Liver (tissue), 9 donors: ENCODE data around the gene DDX31. TPM values are rescaled to one million over a fixed set of nuclear protein-coding genes. Genes with fewer than 3 reads are reported as not detected.

Experiments used
- DNase-seq: peaks from one replicate; pipeline ENCODE4 v3.0.0-alpha.2; 2017; ENCODE audit warnings: low spot score
- H3K27ac ChIP-seq, 2 donors: one replicate each; pipeline ENCODE4 v1.7.0; 2013; ENCODE audit warnings: inconsistent platforms in 2 of 2, low read length in 2 of 2, control low read depth in 1 of 2, low read depth in 1 of 2, mild to moderate bottlenecking in 1 of 2
- H3K27me3 ChIP-seq, 4 donors: one replicate each; pipeline versions ENCODE4 v1.6.1 to v1.7.0; 2013; ENCODE audit warnings: low read length in 3 of 4, inconsistent platforms in 1 of 4, mild to moderate bottlenecking in 1 of 4, moderate library complexity in 1 of 4; ENCODE audit not compliant: control insufficient read depth in 4 of 4, insufficient read depth in 4 of 4
- H3K36me3 ChIP-seq, 4 donors: one replicate each; pipeline versions ENCODE4 v1.6.1 to v1.7.0; 2013; ENCODE audit warnings: low read length in 3 of 4, mild to moderate bottlenecking in 3 of 4, low read depth in 1 of 4, moderate library complexity in 1 of 4; ENCODE audit not compliant: control insufficient read depth in 4 of 4, insufficient read depth in 3 of 4
- H3K4me1 ChIP-seq, 4 donors: one replicate each; pipeline versions ENCODE4 v1.6.1 to v1.7.0; 2013; ENCODE audit warnings: low read length in 3 of 4, mild to moderate bottlenecking in 3 of 4, moderate library complexity in 1 of 4; ENCODE audit not compliant: control insufficient read depth in 4 of 4, insufficient read depth in 4 of 4
- H3K4me3 ChIP-seq, 3 donors: one replicate each; pipeline versions ENCODE4 v1.6.1 to v1.7.0; 2013; ENCODE audit warnings: low read length in 3 of 3, control low read depth in 1 of 3, low read depth in 1 of 3, mild to moderate bottlenecking in 1 of 3
- H3K9ac ChIP-seq, 2 donors: one replicate each; pipeline ENCODE4 v1.7.0; 2013; ENCODE audit warnings: low read length in 2 of 2, mild to moderate bottlenecking in 2 of 2, moderate library complexity in 2 of 2, control low read depth in 1 of 2, low read depth in 1 of 2
- H3K9me3 ChIP-seq, 4 donors: one replicate each; pipeline versions ENCODE4 v1.6.1 to v1.7.0; 2013; ENCODE audit warnings: low read length in 3 of 4; ENCODE audit not compliant: control insufficient read depth in 4 of 4
- ATF3 ChIP-seq: IDR thresholded peaks from 2 replicates; pipeline ENCODE4 v1.6.1; 2016; ENCODE audit warnings: antibody characterized with exemption
- CTCF ChIP-seq: fragments of 150-350 bp; IDR thresholded peaks from 2 replicates; pipeline ENCODE4 v1.5.1; 2017; ENCODE audit warnings: improper control_type of control experiment, low read depth, low read length; ENCODE audit not compliant: missing input control
- EGR1 ChIP-seq, 2 donors: IDR thresholded peaks; 2 replicates each; pipeline ENCODE4 v1.6.1; 2016 to 2018; ENCODE audit warnings: antibody characterized with exemption in 2 of 2, low read depth in 2 of 2
- FOXA1 ChIP-seq: IDR thresholded peaks from 2 replicates; pipeline ENCODE4 v1.6.1; 2016; ENCODE audit warnings: antibody characterized with exemption
- FOXA2 ChIP-seq: IDR thresholded peaks from 2 replicates; pipeline ENCODE4 v1.6.1; 2016; ENCODE audit warnings: antibody characterized with exemption
- GABPA ChIP-seq, 2 donors: IDR thresholded peaks in 1 of 2; conservative IDR thresholded peaks in 1 of 2; 2 replicates each; pipeline ENCODE4 v1.6.1; 2016; ENCODE audit warnings: antibody characterized with exemption in 2 of 2, mild to moderate bottlenecking in 1 of 2, moderate library complexity in 1 of 2
- HNF4A ChIP-seq, 2 donors: conservative IDR thresholded peaks; 2 replicates each; pipeline ENCODE4 v1.6.1; 2016; ENCODE audit warnings: antibody characterized with exemption in 2 of 2, mild to moderate bottlenecking in 2 of 2
- HNF4G ChIP-seq: IDR thresholded peaks from 2 replicates; pipeline ENCODE4 v1.6.1; 2016; ENCODE audit warnings: antibody characterized with exemption
- JUND ChIP-seq, 2 donors: IDR thresholded peaks; 2 replicates each; pipeline ENCODE4 v1.6.1; 2016; ENCODE audit warnings: antibody characterized with exemption in 2 of 2
- NR2F2 ChIP-seq: IDR thresholded peaks from 2 replicates; pipeline ENCODE4 v1.6.1; 2016; ENCODE audit warnings: antibody characterized with exemption
- RAD21 ChIP-seq, 2 donors: IDR thresholded peaks; 2 replicates each; pipeline ENCODE4 v1.6.1; 2016; ENCODE audit warnings: antibody characterized with exemption in 2 of 2, mild to moderate bottlenecking in 2 of 2
- REST ChIP-seq: IDR thresholded peaks from 2 replicates; pipeline ENCODE4 v1.6.1; 2016; ENCODE audit warnings: antibody characterized with exemption, mild to moderate bottlenecking
- RXRA ChIP-seq, 2 donors: IDR thresholded peaks; 2 replicates each; pipeline ENCODE4 v1.6.1; 2017 to 2018; ENCODE audit warnings: antibody characterized with exemption in 2 of 2, mild to moderate bottlenecking in 1 of 2
- TAF1 ChIP-seq: conservative IDR thresholded peaks from 2 replicates; pipeline ENCODE4 v1.6.1; 2016; ENCODE audit warnings: antibody characterized with exemption, mild to moderate bottlenecking
- YY1 ChIP-seq: IDR thresholded peaks from 2 replicates; pipeline ENCODE4 v1.6.1; 2016; ENCODE audit warnings: antibody characterized with exemption, mild to moderate bottlenecking
- ZBTB33 ChIP-seq: IDR thresholded peaks from 2 replicates; pipeline ENCODE4 v1.6.1; 2016; ENCODE audit warnings: antibody characterized with exemption
- WGBS: extraction: QIAGEN DNeasy Blood & Tissue Kit; methylation state at CpG from one replicate; pipeline ENCODE4 v1.1.7; 2013; 5-methylcytosine and 5-hydroxymethylcytosine counted together
- polyA plus RNA-seq, 2 donors: library from polyadenylated mRNA; stranded (reverse) in 1 of 2; unstranded in 1 of 2; fragments of 200-250 nt in 1 of 2; fragments of >200 nt in 1 of 2; fragmentation: Nextera tagmentation in 1 of 2; extraction: Ambion mirVana in 1 of 2; gene quantifications; one replicate each; pipeline versions ENCODE4 v1.2.1 to v1.2.3, GENCODE V29; 2013 to 2015
- total RNA-seq, 2 donors: library from RNA; depleted of rRNA; stranded (reverse); fragments of >200 nt; gene quantifications; one replicate each; pipeline ENCODE4 v1.2.3, GENCODE V29; 2014
- donor health status: healthy.
- donor health status: healthy.
- donor health status: healthy.
- donor health status: healthy.
- donor health status: healthy.

DDX31 gene
- total and polyA plus RNA-seq, 4 donors, result 2.5 to 9.6 (median 4.5) TPM

GRCh38 chr9:132648685-132649084, 21.1 kb downstream of the DDX31 start:
- peaks cover 15 to 75% (median 47%) of the 10 kb centered on the region in 4 donors for H3K36me3 ChIP-seq
- no peak for TF ChIP-seq NR2F2
- no peak for TF ChIP-seq FOXA2
- no peak for TF ChIP-seq YY1
- no peak for TF ChIP-seq TAF1
- no peak for TF ChIP-seq JUND (IDR thresholded peaks at IDR 0.05)
- TF ChIP-seq CTCF, result no peak
- no peak for TF ChIP-seq ATF3
- no peak for TF ChIP-seq RXRA (IDR thresholded peaks at IDR 0.05)
- TF ChIP-seq FOXA1, result no peak
- TF ChIP-seq EGR1 (IDR thresholded peaks at IDR 0.05; ENCODE audit: low read depth in 2 of 2), result no peak
- no peak for TF ChIP-seq HNF4G
- H3K27ac ChIP-seq, result no peak overlapping the region
- H3K27me3 ChIP-seq, result no peaks in the 10 kb centered on the region
- 93% methylated on average over 3 of the region's 3 CpGs for WGBS
- no peaks in the 10 kb centered on the region for H3K4me1 ChIP-seq
- no peak for DNase-seq
- no peak overlapping the region for H3K9ac ChIP-seq
- no peaks in the 10 kb centered on the region for H3K9me3 ChIP-seq
- H3K4me3 ChIP-seq, result no peak overlapping the region

GRCh38 chr9:132648283-132648682, 21.5 kb downstream of the DDX31 start:
- Histone ChIP-seq H3K4me1 (no peaks in the 10 kb centered on the region), H3K27ac (no peak overlapping the region), H3K27me3 (no peaks in the 10 kb centered on the region), H3K9ac (no peak overlapping the region), H3K36me3 (peaks cover 15 to 78% (median 49%) of the 10 kb centered on the region in 4 donors), H3K9me3 (no peaks in the 10 kb centered on the region), H3K4me3 (no peak overlapping the region)
- WGBS, result 90% methylated on average over 7 of the region's 7 CpGs
- no peak for DNase-seq
- no peak for TF ChIP-seq EGR1 (IDR thresholded peaks at IDR 0.05; ENCODE audit: low read depth in 2 of 2)
- TF ChIP-seq ZBTB33, result no peak
- TF ChIP-seq TAF1, result no peak

GRCh38 chr9:132647806-132648205, 22.0 kb downstream of the DDX31 start:
- Histone ChIP-seq H3K9ac (no peak overlapping the region), H3K4me1 (no peaks in the 10 kb centered on the region), H3K4me3 (no peak overlapping the region), H3K27ac (no peak overlapping the region), H3K36me3 (peaks cover 16 to 78% (median 53%) of the 10 kb centered on the region in 4 donors), H3K9me3 (no peaks in the 10 kb centered on the region), H3K27me3 (no peaks in the 10 kb centered on the region)
- DNase-seq, result no peak
- no peak for TF ChIP-seq RXRA (IDR thresholded peaks at IDR 0.05)
- no peak for TF ChIP-seq RAD21 (IDR thresholded peaks at IDR 0.05)
- no peak for TF ChIP-seq HNF4A (conservative IDR thresholded peaks at IDR 0.05)
- TF ChIP-seq HNF4G, result no peak
- no peak for TF ChIP-seq GABPA (IDR thresholded peaks at IDR 0.05 in 1 of 2, conservative IDR thresholded peaks at IDR 0.05 in 1 of 2)
- TF ChIP-seq CTCF, result no peak
- TF ChIP-seq NR2F2, result no peak
- TF ChIP-seq JUND (IDR thresholded peaks at IDR 0.05), result no peak
- TF ChIP-seq FOXA2, result no peak
- no peak for TF ChIP-seq REST
- 87% methylated on average over 2 of the region's 2 CpGs for WGBS
